Hepatocyte (in vitro differentiated cells): ENCODE results near the gene CENPB.

ENCODE experiments used
- EZH2phosphoT487 ChIP-seq: fragments of 200-600 bp; sonication (generic); IDR thresholded peaks from one replicate; pipeline ENCODE4 v1.6.1; 2018; ENCODE audit warnings: antibody characterized with exemption, mild to moderate bottlenecking, low read depth, moderate library complexity; ENCODE audit not compliant: unreplicated experiment, severe bottlenecking
- TF ChIP-seq, protein P1 (sequence below): fragments of 200-600 bp; sonication (generic); IDR thresholded peaks from 2 replicates; pipeline ENCODE4 v1.5.1; 2016; ENCODE audit warnings: antibody characterized with exemption, mild to moderate bottlenecking; ENCODE audit not compliant: poor library complexity

DNA sequence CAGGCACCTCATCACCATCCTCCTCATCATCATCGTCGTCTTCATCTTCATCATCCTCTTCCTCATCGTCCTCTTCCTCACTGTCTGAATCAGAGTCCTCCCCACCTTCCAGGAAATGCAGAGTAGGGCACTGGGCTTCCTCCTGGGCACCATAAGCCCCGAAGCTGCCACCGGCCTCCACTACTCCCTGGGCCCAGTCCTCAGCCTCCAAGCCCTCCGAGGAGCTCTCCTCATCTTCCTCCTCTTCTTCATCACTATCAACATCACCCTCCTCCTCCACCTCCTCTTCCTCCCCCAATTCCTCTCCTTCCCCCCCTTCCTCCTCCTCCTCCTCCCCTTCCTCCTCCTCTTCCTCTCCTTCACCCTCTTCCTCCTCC is 1.7 kb downstream of the CENPB start:
- TF ChIP-seq, protein P1, sequence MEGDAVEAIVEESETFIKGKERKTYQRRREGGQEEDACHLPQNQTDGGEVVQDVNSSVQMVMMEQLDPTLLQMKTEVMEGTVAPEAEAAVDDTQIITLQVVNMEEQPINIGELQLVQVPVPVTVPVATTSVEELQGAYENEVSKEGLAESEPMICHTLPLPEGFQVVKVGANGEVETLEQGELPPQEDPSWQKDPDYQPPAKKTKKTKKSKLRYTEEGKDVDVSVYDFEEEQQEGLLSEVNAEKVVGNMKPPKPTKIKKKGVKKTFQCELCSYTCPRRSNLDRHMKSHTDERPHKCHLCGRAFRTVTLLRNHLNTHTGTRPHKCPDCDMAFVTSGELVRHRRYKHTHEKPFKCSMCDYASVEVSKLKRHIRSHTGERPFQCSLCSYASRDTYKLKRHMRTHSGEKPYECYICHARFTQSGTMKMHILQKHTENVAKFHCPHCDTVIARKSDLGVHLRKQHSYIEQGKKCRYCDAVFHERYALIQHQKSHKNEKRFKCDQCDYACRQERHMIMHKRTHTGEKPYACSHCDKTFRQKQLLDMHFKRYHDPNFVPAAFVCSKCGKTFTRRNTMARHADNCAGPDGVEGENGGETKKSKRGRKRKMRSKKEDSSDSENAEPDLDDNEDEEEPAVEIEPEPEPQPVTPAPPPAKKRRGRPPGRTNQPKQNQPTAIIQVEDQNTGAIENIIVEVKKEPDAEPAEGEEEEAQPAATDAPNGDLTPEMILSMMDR, result no peak
- TF ChIP-seq EZH2phosphoT487, result no peak
